Right lobe of liver (tissue), 4 donors: Measurements from ENCODE around the gene CCNA2.

Experiments used
- CTCF ChIP-seq, 4 donors: fragments of 200-600 bp in 3 of 4; fragments of 450-650 bp in 1 of 4; IDR thresholded peaks; one replicate each; pipeline versions ENCODE4 v1.5.1 to v1.8.0; 2016 to 2022; ENCODE audit warnings: antibody characterized with exemption in 4 of 4, mild to moderate bottlenecking in 2 of 4
- POLR2A ChIP-seq: fragments of 450-650 bp; IDR thresholded peaks from one replicate; pipeline ENCODE4 v1.6.1; 2017; ENCODE audit warnings: antibody characterized with exemption, mild to moderate bottlenecking
- donor health status: DM: no; HTN: no; CAD: no.
- donor health status: DM: no; HTN: no; CAD: no.
- donor health status: DM: no; HTN: yes; CAD: no.

- TF ChIP-seq CTCF (IDR thresholded peaks at IDR 0.05) = no peak
- TF ChIP-seq POLR2A = no peak
Measured at GRCh38 chr4:121785479-121785878, 38.2 kb downstream of the CCNA2 start.
